GM15510 (cell line): ENCODE measurements around the gene WDFY3.

Experiments
- POLR2A ChIP-seq: IDR thresholded peaks from 3 replicates; pipeline ENCODE4 v1.6.1; 2011; ENCODE audit warnings: borderline replicate concordance; ENCODE audit not compliant: insufficient read length; ENCODE audit errors: extremely low read depth

WDFY3 gene

GRCh38 chr4:84708406-84709135 lies 257.9 kb downstream of the WDFY3 start:
- TF ChIP-seq POLR2A, result no peak

- no peak for TF ChIP-seq POLR2A
Measured at GRCh38 chr4:84706286-84706685, 260.2 kb downstream of the WDFY3 start.

GRCh38 chr4:84699001-84699671 lies 267.4 kb downstream of the WDFY3 start:
- no peak for TF ChIP-seq POLR2A

- no peak for TF ChIP-seq POLR2A
Measured at GRCh38 chr4:84697615-84698201, 268.8 kb downstream of the WDFY3 start.

GRCh38 chr4:84697159-84697558 lies 269.3 kb downstream of the WDFY3 start:
- TF ChIP-seq POLR2A, result no peak

- TF ChIP-seq POLR2A, result no peak
Measured at GRCh38 chr4:84691800-84692199, 274.7 kb downstream of the WDFY3 start.

GRCh38 chr4:84691170-84691691 lies 275.3 kb downstream of the WDFY3 start:
- TF ChIP-seq POLR2A, result no peak

GRCh38 chr4:84690481-84690880 lies 276.0 kb downstream of the WDFY3 start:
- TF ChIP-seq POLR2A, result no peak

GRCh38 chr4:84689197-84689596 lies 277.3 kb downstream of the WDFY3 start:
- TF ChIP-seq POLR2A, result no peak

- no peak for TF ChIP-seq POLR2A
Measured at GRCh38 chr4:84688605-84689004, 277.9 kb downstream of the WDFY3 start.

GRCh38 chr4:84685105-84685504 lies 281.4 kb downstream of the WDFY3 start:
- TF ChIP-seq POLR2A, result no peak

GRCh38 chr4:84684361-84684760 lies 282.1 kb downstream of the WDFY3 start:
- TF ChIP-seq POLR2A, result no peak

GRCh38 chr4:84683064-84683850 lies 283.2 kb downstream of the WDFY3 start:
- TF ChIP-seq POLR2A, result no peak

GRCh38 chr4:84681486-84682274 lies 284.8 kb downstream of the WDFY3 start:
- TF ChIP-seq POLR2A, result no peak
